ENCODE data around the gene CORT. TPM values are rescaled to one million over a fixed set of nuclear protein-coding genes. Genes with fewer than 3 reads are reported as not detected.
A peak's percentile ranks its signal among the peaks of the same experiment; 100 is the strongest.
"Not testable (repeated sequence)": the region's sequence is repeated elsewhere in the genome, so short reads cannot be mapped to it uniquely, and the experiment has no call there.

The CORT gene
- polyA plus RNA-seq, 4 donors = 0.97 to 1.3 TPM; not detected in 2

DNA sequence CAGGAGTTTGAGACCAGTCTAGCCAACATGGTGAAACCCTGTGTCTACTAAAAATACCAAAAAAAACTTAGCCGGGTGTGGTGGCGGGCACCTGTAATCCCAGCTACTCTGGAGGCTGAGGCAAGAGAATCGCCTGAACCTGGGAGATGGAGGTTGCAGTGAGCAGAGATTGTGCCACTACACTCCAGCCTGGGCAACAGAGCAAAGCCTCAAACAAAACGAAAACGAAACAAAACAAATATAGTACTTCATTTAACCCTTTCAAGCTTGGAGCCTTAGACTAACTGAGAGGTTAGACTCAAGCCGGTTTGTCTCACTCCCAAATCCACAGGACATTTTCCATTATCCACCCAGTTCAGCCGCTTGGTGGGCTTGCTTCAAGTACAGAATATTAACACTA, 7.6 kb downstream of the CORT start:
- not testable (repeated sequence) for H3K4me1 ChIP-seq (ENCODE audit: control insufficient read depth in 3 of 3, insufficient read depth in 2 of 3, low read depth in 1 of 3, low read length in 2 of 3); H3K4me3 ChIP-seq (ENCODE audit: low read depth in 1 of 3, low read length in 3 of 3); FAIRE-seq; H3K27ac ChIP-seq (ENCODE audit: low read depth in 1 of 3, low read length in 2 of 3); H3K9me3 ChIP-seq (ENCODE audit: control insufficient read depth in 2 of 2, insufficient read depth in 1 of 2, low read depth in 1 of 2, low read length in 1 of 2); H3K27me3 ChIP-seq (ENCODE audit: control insufficient read depth in 3 of 3, insufficient read depth in 3 of 3, low read length in 3 of 3)
- peaks cover 1 to 35% (median 2%) of the 10 kb centered on the region in 3 donors for H3K36me3 ChIP-seq (ENCODE audit: control insufficient read depth in 3 of 3, insufficient read depth in 2 of 3, low read depth in 1 of 3, low read length in 3 of 3)
- DNase-seq = peak in 1 of 2 donors; percentile 17
- WGBS, 3 donors = 60 to 65% (median 63%) methylated on average over 7 of the region's 7 CpGs

- WGBS, 3 donors = 66 to 75% (median 75%) methylated on average over 9 of the region's 9 CpGs
- Histone ChIP-seq H3K27ac (ENCODE audit: low read depth in 1 of 3, low read length in 2 of 3) (no peak overlapping the region), H3K4me1 (ENCODE audit: control insufficient read depth in 3 of 3, insufficient read depth in 2 of 3, low read depth in 1 of 3, low read length in 2 of 3) (no peaks in the 10 kb centered on the region), H3K27me3 (ENCODE audit: control insufficient read depth in 3 of 3, insufficient read depth in 3 of 3, low read length in 3 of 3) (no peaks in the 10 kb centered on the region), H3K36me3 (ENCODE audit: control insufficient read depth in 3 of 3, insufficient read depth in 2 of 3, low read depth in 1 of 3, low read length in 3 of 3) (peaks cover 3 to 38% (median 6%) of the 10 kb centered on the region in 3 donors), H3K4me3 (ENCODE audit: low read depth in 1 of 3, low read length in 3 of 3) (no peak overlapping the region), H3K9me3 (ENCODE audit: control insufficient read depth in 2 of 2, insufficient read depth in 1 of 2, low read depth in 1 of 2, low read length in 1 of 2) (peaks cover 0 to 4% of the 10 kb centered on the region in 2 donors)
- no peak for DNase-seq
- FAIRE-seq = no peak
These were observed 8.0 kb downstream of the CORT start for GRCh38 chr1:10457875-10458274.

DNA sequence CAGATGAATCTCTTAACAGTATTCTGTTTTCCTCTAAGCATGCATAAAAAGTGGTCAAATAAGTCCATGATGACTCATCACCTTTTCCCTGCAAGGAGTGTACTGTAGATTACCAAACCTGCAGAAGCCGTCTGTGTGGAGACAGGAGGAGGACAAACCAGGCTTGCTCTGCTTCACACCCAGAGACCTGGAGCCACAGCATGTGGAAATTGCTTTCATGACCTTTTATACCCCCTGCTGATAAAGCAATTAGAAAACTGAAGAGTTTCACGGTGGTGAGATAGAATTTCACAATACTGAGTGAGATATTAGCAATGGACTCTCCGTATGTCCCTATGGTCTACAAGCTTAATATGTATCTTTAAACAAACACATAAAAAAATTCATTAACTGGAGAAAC, 9.4 kb downstream of the CORT start:
- 20 to 45% (median 28%) methylated on average over 3 of the region's 3 CpGs for WGBS, 3 donors
- Histone ChIP-seq H3K27me3 (ENCODE audit: control insufficient read depth in 3 of 3, insufficient read depth in 3 of 3, low read length in 3 of 3) (no peaks in the 10 kb centered on the region), H3K4me1 (ENCODE audit: control insufficient read depth in 3 of 3, insufficient read depth in 2 of 3, low read depth in 1 of 3, low read length in 2 of 3) (no peaks in the 10 kb centered on the region), H3K36me3 (ENCODE audit: control insufficient read depth in 3 of 3, insufficient read depth in 2 of 3, low read depth in 1 of 3, low read length in 3 of 3) (peaks cover 7 to 47% (median 12%) of the 10 kb centered on the region in 3 donors), H3K9me3 (ENCODE audit: control insufficient read depth in 2 of 2, insufficient read depth in 1 of 2, low read depth in 1 of 2, low read length in 1 of 2) (peaks cover 0 to 4% of the 10 kb centered on the region in 2 donors), H3K4me3 (ENCODE audit: low read depth in 1 of 3, low read length in 3 of 3) (no peak overlapping the region), H3K27ac (ENCODE audit: low read depth in 1 of 3, low read length in 2 of 3) (no peak overlapping the region)
- DNase-seq (peak; percentile 60 to 76), FAIRE-seq (no peak)

DNA sequence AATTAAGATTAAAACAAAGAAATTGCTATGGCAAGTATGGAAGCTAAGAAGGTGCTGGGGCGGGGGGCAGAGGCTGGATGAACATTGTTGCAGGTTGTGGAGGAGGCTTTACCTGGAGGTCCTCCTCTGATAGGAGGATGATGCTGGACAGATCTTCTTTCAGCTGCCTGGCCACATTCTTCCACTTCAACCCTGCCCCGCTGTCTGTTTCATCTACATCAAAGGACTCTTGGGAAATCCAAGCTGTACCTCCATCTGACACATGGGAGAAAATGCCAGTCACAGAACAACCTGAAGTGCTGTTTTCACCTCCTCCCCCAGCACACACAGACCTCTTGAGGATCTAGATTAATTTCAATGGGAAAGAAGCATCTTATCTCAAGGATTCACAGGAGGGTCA, 17.2 kb downstream of the CORT start:
- FAIRE-seq (no peak), DNase-seq (no peak)
- no peaks in the 10 kb centered on the region for H3K9me3 ChIP-seq (ENCODE audit: control insufficient read depth in 2 of 2, insufficient read depth in 1 of 2, low read depth in 1 of 2, low read length in 1 of 2)
- no peak overlapping the region for H3K4me3 ChIP-seq (ENCODE audit: low read depth in 1 of 3, low read length in 3 of 3)
- 94 to 100% (median 99%) methylated on average over 2 of the region's 2 CpGs for WGBS, 3 donors
- no peaks in the 10 kb centered on the region for H3K27me3 ChIP-seq (ENCODE audit: control insufficient read depth in 3 of 3, insufficient read depth in 3 of 3, low read length in 3 of 3)
- peaks cover 10 to 64% (median 15%) of the 10 kb centered on the region in 3 donors for H3K36me3 ChIP-seq (ENCODE audit: control insufficient read depth in 3 of 3, insufficient read depth in 2 of 3, low read depth in 1 of 3, low read length in 3 of 3)
- H3K4me1 ChIP-seq (ENCODE audit: control insufficient read depth in 3 of 3, insufficient read depth in 2 of 3, low read depth in 1 of 3, low read length in 2 of 3) = peaks cover 0 to 2% (median 0%) of the 10 kb centered on the region in 3 donors
- H3K27ac ChIP-seq (ENCODE audit: low read depth in 1 of 3, low read length in 2 of 3) = no peak overlapping the region

DNA sequence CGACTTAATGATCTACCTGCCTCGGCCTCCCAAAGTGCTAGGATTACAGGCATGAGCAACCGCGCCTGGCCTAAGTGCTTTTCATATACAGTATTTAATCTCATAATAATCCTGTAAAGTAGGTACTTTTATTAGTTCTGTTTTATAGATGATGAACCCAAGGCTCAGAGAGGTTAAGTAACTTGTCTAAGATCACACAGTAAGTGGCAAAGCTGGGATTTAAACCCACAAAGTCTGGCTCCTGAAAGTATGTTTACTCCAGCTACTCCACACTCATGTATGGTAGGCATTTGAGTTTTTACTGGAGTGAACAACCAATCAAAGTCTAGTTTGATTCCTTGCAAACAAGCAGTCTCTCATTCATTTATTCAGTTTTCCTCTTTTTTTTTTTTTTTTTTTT, 20.2 kb downstream of the CORT start:
- H3K4me1 ChIP-seq (ENCODE audit: control insufficient read depth in 3 of 3, insufficient read depth in 2 of 3, low read depth in 1 of 3, low read length in 2 of 3) = peaks cover 0 to 2% (median 0%) of the 10 kb centered on the region in 3 donors
- no peak for DNase-seq
- H3K36me3 ChIP-seq (ENCODE audit: control insufficient read depth in 3 of 3, insufficient read depth in 2 of 3, low read depth in 1 of 3, low read length in 3 of 3) = peaks cover 3 to 40% (median 3%) of the 10 kb centered on the region in 3 donors
- H3K4me3 ChIP-seq (ENCODE audit: low read depth in 1 of 3, low read length in 3 of 3) = no peak overlapping the region
- 97 to 100% (median 97%) methylated on average over 4 of the region's 4 CpGs for WGBS, 3 donors
- H3K9me3 ChIP-seq (ENCODE audit: control insufficient read depth in 2 of 2, insufficient read depth in 1 of 2, low read depth in 1 of 2, low read length in 1 of 2) = no peaks in the 10 kb centered on the region
- H3K27ac ChIP-seq (ENCODE audit: low read depth in 1 of 3, low read length in 2 of 3) = no peak overlapping the region
- FAIRE-seq = no peak
- no peaks in the 10 kb centered on the region for H3K27me3 ChIP-seq (ENCODE audit: control insufficient read depth in 3 of 3, insufficient read depth in 3 of 3, low read length in 3 of 3)

GRCh38 chr1:10471411-10472219, 21.8 kb downstream of the CORT start:
- DNase-seq (no peak), FAIRE-seq (no peak)
- peaks cover 3 to 25% (median 3%) of the 10 kb centered on the region in 3 donors for H3K36me3 ChIP-seq (ENCODE audit: control insufficient read depth in 3 of 3, insufficient read depth in 2 of 3, low read depth in 1 of 3, low read length in 3 of 3)
- 5 to 8% (median 7%) methylated on average over 23 of the region's 23 CpGs for WGBS, 3 donors
- H3K9me3 ChIP-seq (ENCODE audit: control insufficient read depth in 2 of 2, insufficient read depth in 1 of 2, low read depth in 1 of 2, low read length in 1 of 2) = no peaks in the 10 kb centered on the region
- H3K4me3 ChIP-seq (ENCODE audit: low read depth in 1 of 3, low read length in 3 of 3) = peak overlapping the region; percentile 61 to 77 (median 75)
- H3K4me1 ChIP-seq (ENCODE audit: control insufficient read depth in 3 of 3, insufficient read depth in 2 of 3, low read depth in 1 of 3, low read length in 2 of 3) = peaks cover 0 to 10% (median 2%) of the 10 kb centered on the region in 3 donors
- peak overlapping the region; percentile 7 to 66 (median 64) for H3K27ac ChIP-seq (ENCODE audit: low read depth in 1 of 3, low read length in 2 of 3)
- H3K27me3 ChIP-seq (ENCODE audit: control insufficient read depth in 3 of 3, insufficient read depth in 3 of 3, low read length in 3 of 3) = no peaks in the 10 kb centered on the region

GRCh38 chr1:10472220-10473144, 22.7 kb downstream of the CORT start, which contains the start of gene DFFA:
Gene DFFA, minus strand, starts transcription at chr1:10472529. Its CDS starts 71 bp downstream, at chr1:10472458.
- FAIRE-seq = no peak
- no peaks in the 10 kb centered on the region for H3K27me3 ChIP-seq (ENCODE audit: control insufficient read depth in 3 of 3, insufficient read depth in 3 of 3, low read length in 3 of 3)

DNA sequence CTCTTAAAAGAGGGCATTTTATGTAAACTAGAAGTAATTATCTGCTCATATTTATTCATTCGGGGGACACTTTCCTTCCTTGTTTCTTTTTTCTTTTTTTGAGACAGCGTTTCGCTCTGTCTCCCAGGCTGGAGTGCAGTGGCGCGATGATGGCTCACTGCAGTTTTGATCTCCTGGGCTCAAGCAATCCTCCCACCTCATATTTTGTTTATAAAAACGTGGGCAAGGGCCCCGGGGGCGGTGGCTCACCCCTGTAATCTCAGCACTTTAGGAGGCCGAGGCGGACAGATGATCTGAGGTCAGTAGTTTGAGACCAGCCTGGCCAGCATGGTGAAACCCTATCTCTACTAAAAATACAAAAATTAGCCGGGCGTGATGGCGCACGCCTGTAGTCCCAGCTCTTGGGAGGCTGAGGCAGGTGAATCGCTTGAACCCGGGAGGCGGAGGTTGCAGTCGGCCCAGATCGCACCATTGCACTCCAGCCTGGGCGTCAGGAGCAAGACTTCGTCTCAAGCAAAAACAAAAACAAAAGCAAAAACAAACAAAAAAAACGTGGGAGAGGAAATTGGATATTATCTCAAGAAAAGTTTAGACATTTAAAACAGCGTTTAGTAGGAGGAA, 23.4 kb downstream of the CORT start:
- DNase-seq = no peak
- no peak for FAIRE-seq
- peaks cover 0 to 15% (median 0%) of the 10 kb centered on the region in 3 donors for H3K36me3 ChIP-seq (ENCODE audit: control insufficient read depth in 3 of 3, insufficient read depth in 2 of 3, low read depth in 1 of 3, low read length in 3 of 3)
- H3K4me3 ChIP-seq (ENCODE audit: low read depth in 1 of 3, low read length in 3 of 3) = no peak overlapping the region
- H3K9me3 ChIP-seq (ENCODE audit: control insufficient read depth in 2 of 2, insufficient read depth in 1 of 2, low read depth in 1 of 2, low read length in 1 of 2) = no peaks in the 10 kb centered on the region
- 86 to 92% (median 92%) methylated on average over 23 of the region's 23 CpGs for WGBS, 3 donors
- peaks cover 0 to 12% (median 2%) of the 10 kb centered on the region in 3 donors for H3K4me1 ChIP-seq (ENCODE audit: control insufficient read depth in 3 of 3, insufficient read depth in 2 of 3, low read depth in 1 of 3, low read length in 2 of 3)
- H3K27me3 ChIP-seq (ENCODE audit: control insufficient read depth in 3 of 3, insufficient read depth in 3 of 3, low read length in 3 of 3) = no peaks in the 10 kb centered on the region
- no peak overlapping the region for H3K27ac ChIP-seq (ENCODE audit: low read depth in 1 of 3, low read length in 2 of 3)

More at GRCh38 chr1:10472220-10473144, 22.7 kb downstream of the CORT start, which contains the start of gene DFFA:
- Histone ChIP-seq H3K4me3 (ENCODE audit: low read depth in 1 of 3, low read length in 3 of 3) (peak within 1 kb of the TSS; percentile 61 to 77 (median 75)), H3K4me1 (ENCODE audit: control insufficient read depth in 3 of 3, insufficient read depth in 2 of 3, low read depth in 1 of 3, low read length in 2 of 3) (peaks cover 0 to 12% (median 2%) of the 10 kb centered on the region in 3 donors), H3K9me3 (ENCODE audit: control insufficient read depth in 2 of 2, insufficient read depth in 1 of 2, low read depth in 1 of 2, low read length in 1 of 2) (no peaks in the 10 kb centered on the region), H3K27ac (ENCODE audit: low read depth in 1 of 3, low read length in 2 of 3) (peak within 1 kb of the TSS; percentile 7 to 66 (median 64)), H3K36me3 (ENCODE audit: control insufficient read depth in 3 of 3, insufficient read depth in 2 of 3, low read depth in 1 of 3, low read length in 3 of 3) (peaks cover 0 to 17% (median 0%) of the 10 kb centered on the region in 3 donors)
- peak; percentile 96 to 98 for DNase-seq
- 1% methylated on average over 58 to 59 of the region's 59 CpGs for WGBS, 3 donors
